ENCODE measurements around the gene SCRT2. TPM values are rescaled to one million over a fixed set of nuclear protein-coding genes. Genes with fewer than 3 reads are reported as not detected.

The SCRT2 gene
- polyA plus RNA-seq, 3 donors = not detected

DNA sequence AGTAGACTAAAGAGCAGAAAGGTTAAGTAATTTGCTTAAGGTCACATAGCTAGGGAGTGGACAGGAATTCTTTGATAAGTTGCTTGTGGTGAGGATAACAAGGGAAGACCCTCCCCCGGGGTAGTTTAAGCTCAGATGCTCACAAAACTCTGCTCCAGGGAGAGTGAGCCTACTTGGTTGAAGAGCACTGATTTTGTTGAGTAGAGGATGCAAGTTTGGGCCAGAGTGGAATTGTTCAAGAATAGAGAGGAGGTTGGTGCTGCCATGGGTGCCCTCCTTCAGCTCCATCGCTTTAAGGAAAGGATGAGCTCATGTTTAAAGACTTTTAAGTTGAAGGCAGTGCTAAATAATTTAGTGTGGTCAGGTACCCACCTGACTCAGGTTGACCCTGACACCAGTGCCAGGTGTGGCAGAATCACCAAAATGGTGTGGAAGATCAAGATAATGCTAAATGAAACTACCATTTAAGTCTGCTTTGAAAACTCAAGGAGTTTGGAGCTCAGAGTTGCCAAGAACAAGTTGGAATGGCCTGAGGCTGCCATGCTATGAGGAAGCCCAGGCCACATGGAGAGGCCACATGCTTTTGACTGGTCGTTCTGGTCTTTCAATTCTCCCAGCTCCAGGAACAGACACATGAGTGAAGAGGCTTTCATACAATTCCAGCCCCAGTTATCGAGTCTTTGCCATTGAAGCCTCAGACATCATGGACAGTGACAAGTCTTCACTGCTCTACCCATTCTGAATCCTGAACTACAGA, 57.5 kb downstream of the SCRT2 start:
- Mint-ChIP-seq H3K27me3 (ENCODE audit: low read depth in 3 of 3) (peaks cover 7 to 14% (median 11%) of the 10 kb centered on the region in 3 donors), H3K27ac (no peak overlapping the region), H3K4me1 (peaks cover 15% of the 10 kb centered on the region), H3K36me3 (no peaks in the 10 kb centered on the region), H3K9me3 (peaks cover 5 to 8% (median 7%) of the 10 kb centered on the region in 7 donors), H3K4me3 (no peak overlapping the region)
- Histone ChIP-seq H3K4me3 (replicated peaks in 1 of 3; ENCODE audit: low read depth in 2 of 3, low read length in 3 of 3) (no peak overlapping the region), H4K20me1 (ENCODE audit: insufficient read depth, low read length) (no peaks in the 10 kb centered on the region), H3K9ac (ENCODE audit: insufficient read depth, low read length, poor library complexity, severe bottlenecking) (no peak overlapping the region), H3K27ac (ENCODE audit: low read depth in 1 of 2, low read length in 2 of 2) (no peak overlapping the region), H3K27me3 (ENCODE audit: control insufficient read depth in 2 of 2, insufficient read depth in 2 of 2, low read length in 2 of 2) (peaks cover 0 to 5% of the 10 kb centered on the region in 2 donors), H3K79me2 (ENCODE audit: insufficient read depth, low read length) (no peaks in the 10 kb centered on the region), H3K4me2 (replicated peaks; ENCODE audit: extremely low read depth, low read length, poor library complexity, severe bottlenecking) (no peak overlapping the region), H2AFZ (ENCODE audit: insufficient read depth, low read depth, low read length, poor library complexity, severe bottlenecking) (no peak overlapping the region), H3K9me3 (replicated peaks in 1 of 2; ENCODE audit: control insufficient read depth in 1 of 2, insufficient read depth in 1 of 2, low read length in 2 of 2) (peaks cover 6 to 7% of the 10 kb centered on the region in 2 donors), H3K36me3 (replicated peaks in 1 of 2; ENCODE audit: control insufficient read depth in 1 of 2, insufficient read depth in 2 of 2, low read length in 2 of 2) (no peaks in the 10 kb centered on the region), H3K4me1 (ENCODE audit: control insufficient read depth in 1 of 2, insufficient read depth in 2 of 2, low read length in 2 of 2) (peaks cover 5 to 11% of the 10 kb centered on the region in 2 donors)
- intact Hi-C loops (cut with micrococcal nuclease) = no loop called here
- WGBS (ENCODE audit: insufficient coverage) = 75% methylated on average over 4 of the region's 4 CpGs
- TF ChIP-seq, protein P1, sequence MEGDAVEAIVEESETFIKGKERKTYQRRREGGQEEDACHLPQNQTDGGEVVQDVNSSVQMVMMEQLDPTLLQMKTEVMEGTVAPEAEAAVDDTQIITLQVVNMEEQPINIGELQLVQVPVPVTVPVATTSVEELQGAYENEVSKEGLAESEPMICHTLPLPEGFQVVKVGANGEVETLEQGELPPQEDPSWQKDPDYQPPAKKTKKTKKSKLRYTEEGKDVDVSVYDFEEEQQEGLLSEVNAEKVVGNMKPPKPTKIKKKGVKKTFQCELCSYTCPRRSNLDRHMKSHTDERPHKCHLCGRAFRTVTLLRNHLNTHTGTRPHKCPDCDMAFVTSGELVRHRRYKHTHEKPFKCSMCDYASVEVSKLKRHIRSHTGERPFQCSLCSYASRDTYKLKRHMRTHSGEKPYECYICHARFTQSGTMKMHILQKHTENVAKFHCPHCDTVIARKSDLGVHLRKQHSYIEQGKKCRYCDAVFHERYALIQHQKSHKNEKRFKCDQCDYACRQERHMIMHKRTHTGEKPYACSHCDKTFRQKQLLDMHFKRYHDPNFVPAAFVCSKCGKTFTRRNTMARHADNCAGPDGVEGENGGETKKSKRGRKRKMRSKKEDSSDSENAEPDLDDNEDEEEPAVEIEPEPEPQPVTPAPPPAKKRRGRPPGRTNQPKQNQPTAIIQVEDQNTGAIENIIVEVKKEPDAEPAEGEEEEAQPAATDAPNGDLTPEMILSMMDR (IDR thresholded peaks at IDR 0.05) = no peak
- no peak for DNase-seq

DNA sequence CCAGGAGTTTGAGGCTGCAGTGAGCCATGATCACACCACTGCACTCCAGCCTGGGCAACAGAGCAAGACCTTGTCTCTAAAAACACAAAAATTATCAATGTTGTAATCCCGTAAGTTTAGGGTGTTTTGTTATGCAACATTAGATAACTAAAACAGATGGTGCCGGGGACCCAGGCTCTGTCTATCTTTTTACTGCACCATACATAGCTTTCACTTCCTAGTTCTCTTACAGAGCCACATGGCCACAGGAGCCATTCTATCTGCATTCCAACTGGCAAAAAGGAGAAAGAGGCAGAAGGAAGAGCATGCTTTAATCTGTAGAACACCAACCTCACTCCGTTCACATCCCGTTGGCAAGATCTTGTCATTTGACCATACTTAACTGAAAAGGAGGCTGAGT, 60.1 kb downstream of the SCRT2 start:
- TF ChIP-seq, protein P1 (IDR thresholded peaks at IDR 0.05) = no peak
- peaks cover 0 to 1% of the 10 kb centered on the region in 2 donors for H3K36me3 Mint-ChIP-seq
- Histone ChIP-seq H2AFZ (ENCODE audit: insufficient read depth, low read depth, low read length, poor library complexity, severe bottlenecking) (no peak overlapping the region), H3K79me2 (ENCODE audit: insufficient read depth, low read length) (no peaks in the 10 kb centered on the region), H3K9me3 (replicated peaks in 1 of 2; ENCODE audit: control insufficient read depth in 1 of 2, insufficient read depth in 1 of 2, low read length in 2 of 2) (peaks cover 7 to 24% of the 10 kb centered on the region in 2 donors), H3K36me3 (replicated peaks in 1 of 2; ENCODE audit: control insufficient read depth in 1 of 2, insufficient read depth in 2 of 2, low read length in 2 of 2) (no peaks in the 10 kb centered on the region), H3K4me2 (replicated peaks; ENCODE audit: extremely low read depth, low read length, poor library complexity, severe bottlenecking) (no peak overlapping the region), H4K20me1 (ENCODE audit: insufficient read depth, low read length) (no peaks in the 10 kb centered on the region), H3K4me3 (replicated peaks in 1 of 3; ENCODE audit: low read depth in 2 of 3, low read length in 3 of 3) (no peak overlapping the region), H3K9ac (ENCODE audit: insufficient read depth, low read length, poor library complexity, severe bottlenecking) (no peak overlapping the region), H3K4me1 (ENCODE audit: control insufficient read depth in 1 of 2, insufficient read depth in 2 of 2, low read length in 2 of 2) (peaks cover 9 to 12% of the 10 kb centered on the region in 2 donors), H3K27ac (ENCODE audit: low read depth in 1 of 2, low read length in 2 of 2) (no peak overlapping the region), H3K27me3 (ENCODE audit: control insufficient read depth in 2 of 2, insufficient read depth in 2 of 2, low read length in 2 of 2) (peaks cover 20 to 31% of the 10 kb centered on the region in 2 donors)
- WGBS (ENCODE audit: insufficient coverage) = no CpG with 5 or more reads among the region's 4 CpGs
- peaks cover 6 to 13% (median 11%) of the 10 kb centered on the region in 7 donors for H3K9me3 Mint-ChIP-seq
- peak in 1 of 3 donors; percentile 9 for DNase-seq
- H3K27me3 Mint-ChIP-seq (ENCODE audit: low read depth in 3 of 3) = peaks cover 27 to 34% (median 34%) of the 10 kb centered on the region in 3 donors
- intact Hi-C loops (cut with micrococcal nuclease) = no loop called here
- peaks cover 26% of the 10 kb centered on the region for H3K4me1 Mint-ChIP-seq
- H3K27ac Mint-ChIP-seq = no peak overlapping the region
- H3K4me3 Mint-ChIP-seq = no peak overlapping the region
